Natural killer cell (primary cell): ENCODE results near the gene SMS. TPM values are rescaled to one million over a fixed set of nuclear protein-coding genes. Genes with fewer than 3 reads are reported as not detected.

Experiments used
- ATAC-seq, 3 donors: fragments of 150-1000 bp in 2 of 3; fragments of 200-7000 bp in 1 of 3; cut with Tn5 transposase; 1 replicate in 1 of 3; 2 replicates in 2 of 3; pipeline ENCODE4 v1.10.0; 2021; ENCODE audit warnings: mild to moderate bottlenecking in 2 of 3, moderate library complexity in 2 of 3
- DNase-seq, 2 donors: peaks; one replicate each; pipeline versions ENCODE4 v3.0.0 to v3.0.0-alpha.2; 2013 to 2021; ENCODE audit warnings: mixed read lengths in 1 of 2
- H3K27ac ChIP-seq: one replicate; pipeline ENCODE4 v1.5.1; 2013; ENCODE audit warnings: mild to moderate bottlenecking, low read length
- H3K27me3 ChIP-seq: one replicate; pipeline ENCODE4 v1.6.1; 2013; ENCODE audit warnings: low read length; ENCODE audit not compliant: control insufficient read depth, insufficient read depth
- H3K36me3 ChIP-seq: one replicate; pipeline ENCODE4 v1.6.1; 2013; ENCODE audit warnings: low read length; ENCODE audit not compliant: control insufficient read depth, insufficient read depth
- H3K4me1 ChIP-seq: one replicate; pipeline ENCODE4 v1.6.1; 2013; ENCODE audit warnings: low read length; ENCODE audit not compliant: control insufficient read depth, insufficient read depth
- H3K4me3 ChIP-seq: one replicate; pipeline ENCODE4 v1.5.1; 2013; ENCODE audit warnings: low read length
- H3K9me3 ChIP-seq: one replicate; pipeline ENCODE4 v1.6.1; 2013; ENCODE audit warnings: low read length; ENCODE audit not compliant: control insufficient read depth, insufficient read depth
- H3K27ac Mint-ChIP-seq, 2 donors: one replicate each; pipeline ENCODE4 v1.8.0; 2022; ENCODE audit warnings: mild to moderate bottlenecking in 2 of 2, mixed read lengths in 2 of 2, moderate library complexity in 1 of 2
- H3K27me3 Mint-ChIP-seq, 2 donors: one replicate each; pipeline ENCODE4 v1.8.0; 2022; ENCODE audit warnings: low read depth in 2 of 2, mixed read lengths in 2 of 2
- H3K36me3 Mint-ChIP-seq: one replicate; pipeline ENCODE4 v1.8.0; 2022; ENCODE audit warnings: mixed read lengths
- H3K4me1 Mint-ChIP-seq, 2 donors: one replicate each; pipeline ENCODE4 v1.8.0; 2022; ENCODE audit warnings: mixed read lengths in 2 of 2
- H3K4me3 Mint-ChIP-seq: one replicate; pipeline ENCODE4 v1.8.0; 2022; ENCODE audit warnings: mild to moderate bottlenecking, moderate library complexity, mixed read lengths
- H3K9me3 Mint-ChIP-seq, 2 donors: one replicate each; pipeline ENCODE4 v1.8.0; 2022; ENCODE audit warnings: mixed read lengths in 2 of 2
- WGBS: methylation state at CpG from one replicate; pipeline ENCODE4 v1.1.7; 2013; ENCODE audit warnings: missing lambda C conversion rate; ENCODE audit not compliant: insufficient coverage; 5-methylcytosine and 5-hydroxymethylcytosine counted together
- intact Hi-C: fragments of 100-400 bp; cut with micrococcal nuclease; formaldehyde crosslinking; loops from one replicate; pipeline ENCODE4 v1.14.2; 2022
- total RNA-seq, 4 donors: library from RNA; stranded (reverse); fragments of 120-200 nt in 1 of 4; gene quantifications; one replicate each; pipeline versions ENCODE4 v1.2.3 to v1.2.4, GENCODE V29; 2013 to 2022
- TF ChIP-seq, protein P1 (sequence below): fragments of 200-600 bp; IDR thresholded peaks from one replicate; pipeline ENCODE4 v1.8.0; 2022; ENCODE audit warnings: antibody characterized with exemption

SMS gene
- total RNA-seq, 3 donors from 2014 or later (not counting 1 experiment from before 2014, with no cell fraction given), result 14.9 to 19.4 (median 18.6) TPM

GRCh38 chrX:21972046-21972445 lies 31.5 kb downstream of the SMS start:
- Mint-ChIP-seq H3K27ac (peak overlapping the region; percentile 50 to 96), H3K36me3 (no peaks in the 10 kb centered on the region), H3K4me3 (no peak overlapping the region), H3K9me3 (no peaks in the 10 kb centered on the region), H3K4me1 (peaks cover 17 to 25% of the 10 kb centered on the region in 2 donors), H3K27me3 (no peaks in the 10 kb centered on the region)
- no peaks in the 10 kb centered on the region for H3K9me3 ChIP-seq
- ATAC-seq, result no peak
- no peak overlapping the region for H3K27ac ChIP-seq
- peaks cover 3% of the 10 kb centered on the region for H3K4me1 ChIP-seq
- H3K4me3 ChIP-seq, result no peak overlapping the region
- TF ChIP-seq, protein P1, sequence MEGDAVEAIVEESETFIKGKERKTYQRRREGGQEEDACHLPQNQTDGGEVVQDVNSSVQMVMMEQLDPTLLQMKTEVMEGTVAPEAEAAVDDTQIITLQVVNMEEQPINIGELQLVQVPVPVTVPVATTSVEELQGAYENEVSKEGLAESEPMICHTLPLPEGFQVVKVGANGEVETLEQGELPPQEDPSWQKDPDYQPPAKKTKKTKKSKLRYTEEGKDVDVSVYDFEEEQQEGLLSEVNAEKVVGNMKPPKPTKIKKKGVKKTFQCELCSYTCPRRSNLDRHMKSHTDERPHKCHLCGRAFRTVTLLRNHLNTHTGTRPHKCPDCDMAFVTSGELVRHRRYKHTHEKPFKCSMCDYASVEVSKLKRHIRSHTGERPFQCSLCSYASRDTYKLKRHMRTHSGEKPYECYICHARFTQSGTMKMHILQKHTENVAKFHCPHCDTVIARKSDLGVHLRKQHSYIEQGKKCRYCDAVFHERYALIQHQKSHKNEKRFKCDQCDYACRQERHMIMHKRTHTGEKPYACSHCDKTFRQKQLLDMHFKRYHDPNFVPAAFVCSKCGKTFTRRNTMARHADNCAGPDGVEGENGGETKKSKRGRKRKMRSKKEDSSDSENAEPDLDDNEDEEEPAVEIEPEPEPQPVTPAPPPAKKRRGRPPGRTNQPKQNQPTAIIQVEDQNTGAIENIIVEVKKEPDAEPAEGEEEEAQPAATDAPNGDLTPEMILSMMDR, result no peak
- 100% methylated on average over 4 of the region's 5 CpGs for WGBS
- intact Hi-C loops, result no loop called here
- DNase-seq, result no peak
- H3K36me3 ChIP-seq, result peaks cover 2% of the 10 kb centered on the region
- H3K27me3 ChIP-seq, result no peaks in the 10 kb centered on the region

GRCh38 chrX:21972721-21973120 lies 32.2 kb downstream of the SMS start:
- Histone ChIP-seq H3K4me1 (peaks cover 3% of the 10 kb centered on the region), H3K27ac (no peak overlapping the region), H3K9me3 (no peaks in the 10 kb centered on the region), H3K36me3 (peaks cover 9% of the 10 kb centered on the region), H3K4me3 (no peak overlapping the region), H3K27me3 (no peaks in the 10 kb centered on the region)
- TF ChIP-seq, protein P1, result no peak
- Mint-ChIP-seq H3K9me3 (no peaks in the 10 kb centered on the region), H3K27me3 (no peaks in the 10 kb centered on the region), H3K4me1 (peaks cover 17 to 25% of the 10 kb centered on the region in 2 donors), H3K27ac (peak overlapping the region in 1 of 2 donors; percentile 96), H3K36me3 (no peaks in the 10 kb centered on the region), H3K4me3 (peak overlapping the region; percentile 9)
- intact Hi-C loops, result no loop called here
- 58% methylated on average over 7 of the region's 7 CpGs for WGBS
- DNase-seq (peak in 1 of 2 donors; percentile 73), ATAC-seq (peak in 2 of 3 donors; percentile 52 to 88)

GRCh38 chrX:21973321-21974010 lies 33.0 kb downstream of the SMS start:
- Mint-ChIP-seq H3K4me1 (peaks cover 17 to 25% of the 10 kb centered on the region in 2 donors), H3K36me3 (no peaks in the 10 kb centered on the region), H3K4me3 (peak overlapping the region; percentile 69), H3K27me3 (no peaks in the 10 kb centered on the region), H3K9me3 (no peaks in the 10 kb centered on the region), H3K27ac (peak overlapping the region; percentile 79 to 96)
- Histone ChIP-seq H3K4me3 (no peak overlapping the region), H3K27me3 (no peaks in the 10 kb centered on the region), H3K27ac (peak overlapping the region; percentile 75), H3K9me3 (no peaks in the 10 kb centered on the region), H3K4me1 (peaks cover 3% of the 10 kb centered on the region), H3K36me3 (peaks cover 7% of the 10 kb centered on the region)
- 97% methylated on average over 10 of the region's 12 CpGs for WGBS
- intact Hi-C loops, result no loop called here
- TF ChIP-seq, protein P1, result no peak
- ATAC-seq (no peak), DNase-seq (no peak)

- DNase-seq, result peak in 1 of 2 donors; percentile 39
- Histone ChIP-seq H3K9me3 (no peaks in the 10 kb centered on the region), H3K27ac (peak overlapping the region; percentile 75), H3K4me3 (no peak overlapping the region), H3K4me1 (peaks cover 3% of the 10 kb centered on the region), H3K27me3 (no peaks in the 10 kb centered on the region), H3K36me3 (peaks cover 7% of the 10 kb centered on the region)
- Mint-ChIP-seq H3K27me3 (no peaks in the 10 kb centered on the region), H3K4me3 (peak overlapping the region; percentile 69), H3K9me3 (no peaks in the 10 kb centered on the region), H3K4me1 (peaks cover 17 to 25% of the 10 kb centered on the region in 2 donors), H3K27ac (peak overlapping the region; percentile 79 to 96), H3K36me3 (no peaks in the 10 kb centered on the region)
- ATAC-seq, result peak in 2 of 3 donors; percentile 53 to 58
- WGBS, result 20% methylated on average over 1 of the region's 2 CpGs
- TF ChIP-seq, protein P1, result no peak
- intact Hi-C loops, result no loop called here
Observed at GRCh38 chrX:21974011-21974385, 33.5 kb downstream of the SMS start.
